Lower lobe of right lung (tissue), 2 donors: ENCODE measurements around the gene PALM2AKAP2. TPM values are rescaled to one million over a fixed set of nuclear protein-coding genes. Genes with fewer than 3 reads are reported as not detected.
A peak's percentile ranks its signal among the peaks of the same experiment; 100 is the strongest.

Source experiments
- ATAC-seq, 2 donors: fragments of 200-7000 bp; cut with Tn5 transposase; one replicate each; pipeline ENCODE4 v1.9.1; 2020 to 2022; ENCODE audit warnings: mild to moderate bottlenecking in 2 of 2, moderate library complexity in 2 of 2
- DNase-seq: peaks from one replicate; pipeline ENCODE4 v3.0.0-alpha.2; 2020
- H3K27ac ChIP-seq: fragments of 200-600 bp; one replicate; pipeline ENCODE4 v1.8.0; 2022
- H3K27me3 ChIP-seq: fragments of 200-600 bp; one replicate; pipeline ENCODE4 v1.8.0; 2022; ENCODE audit warnings: low read depth
- H3K36me3 ChIP-seq: fragments of 200-600 bp; one replicate; pipeline ENCODE4 v1.8.0; 2022; ENCODE audit warnings: mild to moderate bottlenecking
- H3K4me1 ChIP-seq: fragments of 200-600 bp; one replicate; pipeline ENCODE4 v1.8.0; 2022
- H3K4me3 ChIP-seq: fragments of 200-600 bp; one replicate; pipeline ENCODE4 v1.8.0; 2022; ENCODE audit warnings: mild to moderate bottlenecking
- H3K9me3 ChIP-seq: fragments of 200-600 bp; one replicate; pipeline ENCODE4 v1.8.0; 2022
- intact Hi-C: fragments of 100-400 bp; cut with DNase I; formaldehyde crosslinking; loops from one replicate; pipeline ENCODE4 v1.11.0; 2022
- total RNA-seq: library from RNA; stranded (reverse); fragmentation: NEBNext Ultra II Directional; extraction: Animal tissue kit (Norgen Biotek cat#: 25700); gene quantifications from one replicate; pipeline ENCODE4 v1.2.1, GENCODE V29; 2021
- TF ChIP-seq, protein P1 (sequence below): fragments of 200-600 bp; IDR thresholded peaks from one replicate; pipeline ENCODE4 v1.8.0; 2022; ENCODE audit warnings: antibody characterized with exemption, mild to moderate bottlenecking
- donor health status: DM: no; HTN: yes; CAD: no; lungs with severe emphysema.

The PALM2AKAP2 gene
- total RNA-seq, 1 donor from 2014 or later: 26.2 TPM

DNA sequence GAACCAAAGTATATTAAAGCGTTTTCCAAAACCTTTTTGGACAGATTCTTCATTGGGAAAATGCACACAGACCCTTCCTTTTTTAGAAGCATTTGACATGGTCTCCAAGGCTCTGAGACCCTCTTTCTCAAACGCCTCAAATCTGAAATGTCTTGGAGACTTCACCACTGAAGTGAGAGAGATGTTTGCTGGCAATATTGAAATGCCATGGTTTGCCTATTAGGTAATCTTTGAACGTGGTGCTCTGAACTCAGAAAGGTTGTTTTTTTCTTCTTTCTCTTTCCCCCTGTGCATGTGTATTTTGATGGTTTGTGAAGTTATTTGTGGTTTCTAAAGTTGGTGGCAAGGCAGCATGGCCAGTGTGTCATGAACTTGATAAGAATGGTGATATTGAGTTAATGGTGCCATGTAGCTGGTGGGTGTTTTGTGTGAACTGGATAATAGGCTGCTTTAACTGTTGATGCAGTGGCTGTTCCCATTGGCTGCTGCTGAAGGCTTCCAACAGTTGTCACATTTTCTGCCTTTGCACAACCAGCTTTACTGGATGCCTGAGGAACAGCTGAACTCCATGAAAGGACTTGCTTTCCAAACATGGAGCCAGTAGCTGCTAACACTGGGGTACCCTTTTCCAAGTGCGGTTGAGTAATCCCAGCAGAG, 1.7 kb downstream of the PALM2AKAP2 start:
- intact Hi-C loops: no loop called here
- Histone ChIP-seq H3K27ac (peak overlapping the region; percentile 69), H3K9me3 (no peaks in the 10 kb centered on the region), H3K4me3 (peak overlapping the region; percentile 59), H3K36me3 (no peaks in the 10 kb centered on the region), H3K27me3 (peaks cover 14% of the 10 kb centered on the region), H3K4me1 (no peaks in the 10 kb centered on the region)
- TF ChIP-seq, protein P1, sequence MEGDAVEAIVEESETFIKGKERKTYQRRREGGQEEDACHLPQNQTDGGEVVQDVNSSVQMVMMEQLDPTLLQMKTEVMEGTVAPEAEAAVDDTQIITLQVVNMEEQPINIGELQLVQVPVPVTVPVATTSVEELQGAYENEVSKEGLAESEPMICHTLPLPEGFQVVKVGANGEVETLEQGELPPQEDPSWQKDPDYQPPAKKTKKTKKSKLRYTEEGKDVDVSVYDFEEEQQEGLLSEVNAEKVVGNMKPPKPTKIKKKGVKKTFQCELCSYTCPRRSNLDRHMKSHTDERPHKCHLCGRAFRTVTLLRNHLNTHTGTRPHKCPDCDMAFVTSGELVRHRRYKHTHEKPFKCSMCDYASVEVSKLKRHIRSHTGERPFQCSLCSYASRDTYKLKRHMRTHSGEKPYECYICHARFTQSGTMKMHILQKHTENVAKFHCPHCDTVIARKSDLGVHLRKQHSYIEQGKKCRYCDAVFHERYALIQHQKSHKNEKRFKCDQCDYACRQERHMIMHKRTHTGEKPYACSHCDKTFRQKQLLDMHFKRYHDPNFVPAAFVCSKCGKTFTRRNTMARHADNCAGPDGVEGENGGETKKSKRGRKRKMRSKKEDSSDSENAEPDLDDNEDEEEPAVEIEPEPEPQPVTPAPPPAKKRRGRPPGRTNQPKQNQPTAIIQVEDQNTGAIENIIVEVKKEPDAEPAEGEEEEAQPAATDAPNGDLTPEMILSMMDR: no peak
- DNase-seq: no peak
- ATAC-seq: peak; percentile 24 to 47

DNA sequence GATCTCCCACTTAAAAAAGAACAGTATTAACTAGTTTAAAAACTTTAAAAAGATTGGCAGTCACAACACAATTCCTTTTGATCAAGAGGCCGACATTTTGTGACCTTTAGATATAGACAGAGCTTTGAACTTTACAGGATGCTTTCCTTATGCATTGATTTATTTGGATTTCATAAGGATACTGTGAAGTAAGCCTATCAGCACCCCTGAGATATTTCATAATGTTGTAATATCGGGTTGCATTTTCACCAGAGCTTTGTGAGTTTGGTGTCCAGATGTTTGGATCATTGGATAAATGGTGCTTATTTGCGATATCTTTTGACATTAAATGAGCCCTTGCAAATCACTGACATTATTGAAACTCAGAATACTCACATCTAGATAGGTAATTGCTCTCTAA, 7.7 kb downstream of the PALM2AKAP2 start:
- DNase-seq (no peak), ATAC-seq (no peak)
- no peak overlapping the region for H3K27ac ChIP-seq
- no peaks in the 10 kb centered on the region for H3K27me3 ChIP-seq
- peaks cover 7% of the 10 kb centered on the region for H3K4me1 ChIP-seq
- TF ChIP-seq, protein P1: no peak
- no peaks in the 10 kb centered on the region for H3K9me3 ChIP-seq
- no peak overlapping the region for H3K4me3 ChIP-seq
- H3K36me3 ChIP-seq: no peaks in the 10 kb centered on the region
- intact Hi-C loops: no loop called here

DNA sequence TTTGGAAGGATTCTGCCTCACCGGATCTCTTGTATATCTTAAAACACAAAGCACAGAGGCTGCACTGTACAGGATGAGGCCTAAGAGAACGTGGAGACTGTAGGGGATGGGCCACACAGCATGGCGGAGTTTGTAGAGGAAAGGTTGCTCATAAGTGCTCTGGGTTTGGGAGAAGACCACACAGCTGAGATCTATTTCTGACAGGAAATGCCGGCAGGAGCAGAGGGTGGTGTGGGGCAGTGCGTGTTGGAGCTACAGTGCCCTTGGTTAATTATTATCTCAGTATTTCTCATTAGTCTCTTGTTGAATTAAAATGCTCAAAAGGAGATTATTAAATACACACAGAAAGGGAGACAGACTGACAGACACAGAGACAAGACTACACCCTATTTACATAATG, 9.6 kb downstream of the PALM2AKAP2 start:
- peaks cover 12% of the 10 kb centered on the region for H3K4me1 ChIP-seq
- H3K27ac ChIP-seq: no peak overlapping the region
- H3K27me3 ChIP-seq: no peaks in the 10 kb centered on the region
- intact Hi-C loops: no loop called here
- TF ChIP-seq, protein P1: no peak
- H3K36me3 ChIP-seq: no peaks in the 10 kb centered on the region
- ATAC-seq: no peak
- no peak overlapping the region for H3K4me3 ChIP-seq
- no peaks in the 10 kb centered on the region for H3K9me3 ChIP-seq
- no peak for DNase-seq

DNA sequence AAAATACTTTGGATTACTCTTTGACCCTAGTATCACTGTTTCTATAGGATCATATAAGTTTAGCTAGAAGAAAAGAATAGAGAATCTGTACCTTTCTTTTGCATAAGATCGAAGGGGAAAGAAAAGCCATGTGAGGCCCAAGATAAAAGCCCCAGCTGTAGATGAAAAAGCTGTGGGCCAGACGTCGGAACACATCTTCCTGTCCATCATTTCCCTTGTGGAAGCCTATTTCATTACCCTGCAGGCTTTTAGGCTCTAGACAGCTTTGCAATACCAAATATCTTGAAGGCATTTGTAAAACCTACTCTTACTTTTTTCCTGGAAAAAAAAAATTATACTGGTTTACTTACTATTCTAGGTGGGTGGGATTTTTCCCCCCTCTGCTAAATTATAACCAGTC, 10.0 kb downstream of the PALM2AKAP2 start:
- ATAC-seq: no peak
- TF ChIP-seq, protein P1: no peak
- Histone ChIP-seq H3K4me1 (peaks cover 12% of the 10 kb centered on the region), H3K9me3 (no peaks in the 10 kb centered on the region), H3K4me3 (no peak overlapping the region), H3K27ac (no peak overlapping the region), H3K27me3 (no peaks in the 10 kb centered on the region), H3K36me3 (no peaks in the 10 kb centered on the region)
- intact Hi-C loops: no loop called here
- no peak for DNase-seq

DNA sequence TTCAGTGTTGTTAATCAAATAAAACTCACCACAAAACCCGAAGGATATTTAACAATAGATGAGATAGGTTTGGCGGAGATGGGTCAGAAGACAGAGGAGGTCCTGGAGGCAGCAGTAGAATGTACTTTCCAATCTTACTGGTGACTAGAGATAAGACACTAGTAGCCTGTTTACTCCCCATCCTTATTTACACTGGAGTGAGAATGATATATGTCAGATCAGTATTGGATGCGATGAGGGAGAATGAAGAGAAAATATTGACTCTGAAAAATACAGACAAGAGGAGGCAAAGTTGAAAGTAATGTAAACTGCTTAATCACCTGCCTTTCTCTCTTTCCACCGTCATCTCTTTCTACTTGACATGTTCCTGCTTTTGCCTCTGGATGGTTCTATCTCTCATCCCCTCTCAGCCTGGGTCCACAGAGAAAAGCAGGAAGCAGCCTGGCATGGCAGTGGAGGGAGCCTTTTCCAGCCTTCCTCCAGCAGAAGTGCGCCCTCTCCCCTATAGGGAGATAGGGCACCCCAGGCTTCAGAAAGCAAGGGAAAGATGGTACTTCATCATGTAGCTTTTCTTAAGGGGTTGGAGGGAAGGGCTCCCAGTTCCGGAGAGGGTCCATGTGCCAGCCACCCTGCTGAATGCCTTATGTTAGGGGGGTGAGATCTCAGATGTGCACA, 11.1 kb downstream of the PALM2AKAP2 start:
- no peaks in the 10 kb centered on the region for H3K36me3 ChIP-seq
- intact Hi-C loops: no loop called here
- H3K27ac ChIP-seq: no peak overlapping the region
- ATAC-seq (no peak), DNase-seq (no peak)
- TF ChIP-seq, protein P1: no peak
- no peaks in the 10 kb centered on the region for H3K9me3 ChIP-seq
- H3K27me3 ChIP-seq: no peaks in the 10 kb centered on the region
- peaks cover 12% of the 10 kb centered on the region for H3K4me1 ChIP-seq
- H3K4me3 ChIP-seq: no peak overlapping the region
